Mesothelial cell of epicardium (in vitro differentiated cells): ENCODE data around the gene NCK2. TPM values are rescaled to one million over a fixed set of nuclear protein-coding genes. Genes with fewer than 3 reads are reported as not detected.

ENCODE experiments used
- DNase-seq, 2 experiments: peaks; one replicate each; pipeline ENCODE4 v3.0.0; 2021; ENCODE audit warnings: low spot score in 2 of 2; ENCODE audit not compliant: unreplicated experiment in 2 of 2
- H3K27ac Mint-ChIP-seq: 2 replicates; pipeline ENCODE4 v1.8.0; 2021; ENCODE audit warnings: mixed read lengths
- H3K27me3 Mint-ChIP-seq: 2 replicates; pipeline ENCODE4 v1.8.0; 2021; ENCODE audit warnings: low read depth, mixed read lengths
- H3K36me3 Mint-ChIP-seq: 2 replicates; pipeline ENCODE4 v1.8.0; 2021; ENCODE audit warnings: mixed read lengths
- H3K4me1 Mint-ChIP-seq: 2 replicates; pipeline ENCODE4 v1.8.0; 2021; ENCODE audit warnings: mixed read lengths
- H3K4me3 Mint-ChIP-seq: 2 replicates; pipeline ENCODE4 v1.8.0; 2021; ENCODE audit warnings: mild to moderate bottlenecking, moderate library complexity, mixed read lengths
- H3K9me3 Mint-ChIP-seq: 2 replicates; pipeline ENCODE4 v1.8.0; 2021; ENCODE audit warnings: mixed read lengths
- CTCF ChIP-seq: fragments of 200-600 bp; sonication (generic); IDR thresholded peaks from one replicate; pipeline ENCODE4 v1.5.0; 2021; ENCODE audit warnings: antibody characterized with exemption; ENCODE audit not compliant: unreplicated experiment
- total RNA-seq: library from RNA; stranded (reverse); gene quantifications from 3 replicates; pipeline ENCODE4 v1.2.1, GENCODE V29; 2021

Gene NCK2
- total RNA-seq, 1 donor from 2014 or later: 59.5 TPM

- H3K4me3 Mint-ChIP-seq: no peak overlapping the region
- no peaks in the 10 kb centered on the region for H3K4me1 Mint-ChIP-seq
- H3K9me3 Mint-ChIP-seq: peaks cover 3% of the 10 kb centered on the region
- no peaks in the 10 kb centered on the region for H3K36me3 Mint-ChIP-seq
- no peak overlapping the region for H3K27ac Mint-ChIP-seq
- H3K27me3 Mint-ChIP-seq: no peaks in the 10 kb centered on the region
- DNase-seq: no peak
- TF ChIP-seq CTCF: no peak
These were observed 182.4 kb downstream of the NCK2 start for GRCh38 chr2:105926960-105927678.

GRCh38 chr2:105928086-105928485 lies 183.4 kb downstream of the NCK2 start:
- TF ChIP-seq CTCF: no peak
- Mint-ChIP-seq H3K27ac (no peak overlapping the region), H3K9me3 (no peaks in the 10 kb centered on the region), H3K4me3 (no peak overlapping the region), H3K36me3 (no peaks in the 10 kb centered on the region), H3K27me3 (no peaks in the 10 kb centered on the region), H3K4me1 (no peaks in the 10 kb centered on the region)
- DNase-seq: no peak

- no peak for TF ChIP-seq CTCF
- Mint-ChIP-seq H3K27me3 (no peaks in the 10 kb centered on the region), H3K9me3 (peaks cover under 1% of the 10 kb centered on the region), H3K4me1 (no peaks in the 10 kb centered on the region), H3K4me3 (no peak overlapping the region), H3K36me3 (no peaks in the 10 kb centered on the region), H3K27ac (no peak overlapping the region)
- DNase-seq: no peak
These were observed 183.9 kb downstream of the NCK2 start for GRCh38 chr2:105928563-105928962.

GRCh38 chr2:105929516-105929915 lies 184.8 kb downstream of the NCK2 start:
- no peak for TF ChIP-seq CTCF
- H3K36me3 Mint-ChIP-seq: no peaks in the 10 kb centered on the region
- H3K4me1 Mint-ChIP-seq: no peaks in the 10 kb centered on the region
- H3K9me3 Mint-ChIP-seq: peaks cover 5% of the 10 kb centered on the region
- no peak for DNase-seq
- H3K4me3 Mint-ChIP-seq: no peak overlapping the region
- no peaks in the 10 kb centered on the region for H3K27me3 Mint-ChIP-seq
- no peak overlapping the region for H3K27ac Mint-ChIP-seq

- H3K27ac Mint-ChIP-seq: no peak overlapping the region
- TF ChIP-seq CTCF: no peak
- no peak overlapping the region for H3K4me3 Mint-ChIP-seq
- no peaks in the 10 kb centered on the region for H3K4me1 Mint-ChIP-seq
- no peaks in the 10 kb centered on the region for H3K27me3 Mint-ChIP-seq
- no peaks in the 10 kb centered on the region for H3K36me3 Mint-ChIP-seq
- DNase-seq: no peak
- peaks cover 5% of the 10 kb centered on the region for H3K9me3 Mint-ChIP-seq
These were observed 187.9 kb downstream of the NCK2 start for GRCh38 chr2:105932582-105932981.
